H9 (cell line): ENCODE data around the gene TRMT112. TPM values are rescaled to one million over a fixed set of nuclear protein-coding genes. Genes with fewer than 3 reads are reported as not detected.

Experiments
- DNase-seq: peaks from one replicate; pipeline ENCODE4 v3.0.0-alpha.2; 2017
- H2AFZ ChIP-seq: one replicate; pipeline ENCODE4 v1.6.1; 2013; ENCODE audit warnings: mild to moderate bottlenecking, low read length, control low read depth, moderate library complexity
- H2AK5ac ChIP-seq: 2 replicates; pipeline ENCODE4 v1.6.1; 2013; ENCODE audit warnings: low read length, control low read depth, mixed read lengths; ENCODE audit not compliant: insufficient read length
- H2BK120ac ChIP-seq: one replicate; pipeline ENCODE4 v1.6.1; 2013; ENCODE audit warnings: low read depth, mild to moderate bottlenecking, low read length, control low read depth, inconsistent platforms; ENCODE audit not compliant: poor library complexity, severe bottlenecking
- H2BK12ac ChIP-seq: 2 replicates; pipeline ENCODE4 v1.6.1; 2013; ENCODE audit warnings: low read length, control low read depth, mixed read lengths, low read depth; ENCODE audit not compliant: insufficient read length
- H2BK15ac ChIP-seq: 2 replicates; pipeline ENCODE4 v1.6.1; 2013; ENCODE audit warnings: low read depth, low read length, control low read depth
- H2BK20ac ChIP-seq: one replicate; pipeline ENCODE4 v1.6.1; 2013; ENCODE audit warnings: low read depth, mild to moderate bottlenecking, low read length, control low read depth, inconsistent platforms; ENCODE audit not compliant: poor library complexity, severe bottlenecking
- H2BK5ac ChIP-seq: 2 replicates; pipeline ENCODE4 v1.6.1; 2013; ENCODE audit warnings: low read length, control low read depth, mixed read lengths; ENCODE audit not compliant: insufficient read length
- H3K14ac ChIP-seq: 2 replicates; pipeline ENCODE4 v1.6.1; 2013; ENCODE audit warnings: low read length, control low read depth; ENCODE audit not compliant: insufficient read depth
- H3K18ac ChIP-seq: 2 replicates; pipeline ENCODE4 v1.6.1; 2013; ENCODE audit warnings: low read depth, mild to moderate bottlenecking, mixed read lengths, low read length, control low read depth; ENCODE audit not compliant: insufficient read length
- H3K23ac ChIP-seq: 2 replicates; pipeline ENCODE4 v1.6.1; 2013; ENCODE audit warnings: low read length, control low read depth, mixed read lengths, low read depth; ENCODE audit not compliant: insufficient read length
- H3K23me2 ChIP-seq: 2 replicates; pipeline ENCODE4 v1.6.1; 2013; ENCODE audit warnings: low read depth, mild to moderate bottlenecking, mixed read lengths, low read length, control low read depth; ENCODE audit not compliant: insufficient read length, poor library complexity, severe bottlenecking
- H3K27ac ChIP-seq: 2 replicates; pipeline ENCODE4 v1.5.1; 2013; ENCODE audit warnings: low read length, control low read depth, mixed read lengths, low read depth; ENCODE audit not compliant: insufficient read length
- H3K27me3 ChIP-seq: 2 replicates; pipeline ENCODE4 v1.6.1; 2013; ENCODE audit warnings: low read length, control low read depth, inconsistent platforms; ENCODE audit not compliant: insufficient read depth
- H3K4ac ChIP-seq: 2 replicates; pipeline ENCODE4 v1.6.1; 2013; ENCODE audit warnings: low read depth, mild to moderate bottlenecking, control low read depth, inconsistent platforms, low read length, moderate library complexity
- H3K4me1 ChIP-seq: 2 replicates; pipeline ENCODE4 v1.6.1; 2013; ENCODE audit warnings: low read length, control low read depth, inconsistent platforms; ENCODE audit not compliant: insufficient read depth
- H3K4me2 ChIP-seq: 2 replicates; pipeline ENCODE4 v1.6.1; 2013; ENCODE audit warnings: low read length, control low read depth, mixed read lengths; ENCODE audit not compliant: insufficient read length, insufficient read depth
- H3K56ac ChIP-seq: 2 replicates; pipeline ENCODE4 v1.6.1; 2013; ENCODE audit warnings: low read depth, mild to moderate bottlenecking, mixed read lengths, low read length, control low read depth; ENCODE audit not compliant: insufficient read length
- H3K79me1 ChIP-seq: 2 replicates; pipeline ENCODE4 v1.6.1; 2013; ENCODE audit warnings: low read depth, mild to moderate bottlenecking, moderate library complexity, low read length, control low read depth, inconsistent platforms; ENCODE audit not compliant: insufficient read depth, poor library complexity, severe bottlenecking
- H3K79me2 ChIP-seq: 2 replicates; pipeline ENCODE4 v1.6.1; 2013; ENCODE audit warnings: low read length, control low read depth, inconsistent platforms; ENCODE audit not compliant: insufficient read depth
- H3K9ac ChIP-seq: 2 replicates; pipeline ENCODE4 v1.6.1; 2013; ENCODE audit warnings: low read length, control low read depth, mixed read lengths; ENCODE audit not compliant: insufficient read length; ENCODE audit errors: extremely low read depth
- H3K9me3 ChIP-seq: one replicate; pipeline ENCODE4 v1.6.1; 2013; ENCODE audit warnings: low read depth, low read length, inconsistent platforms; ENCODE audit not compliant: control insufficient read depth
- H3T11ph ChIP-seq: one replicate; pipeline ENCODE4 v1.6.1; 2013; ENCODE audit warnings: mild to moderate bottlenecking, low read length, control low read depth, inconsistent platforms
- H4K20me1 ChIP-seq: one replicate; pipeline ENCODE4 v1.6.1; 2013; ENCODE audit not compliant: control insufficient read depth, insufficient read length, insufficient read depth
- H4K5ac ChIP-seq: 2 replicates; pipeline ENCODE4 v1.6.1; 2013; ENCODE audit warnings: low read depth, mild to moderate bottlenecking, mixed read lengths, low read length, control low read depth; ENCODE audit not compliant: insufficient read length
- H4K8ac ChIP-seq: replicated peaks from 2 replicates; pipeline ENCODE4 v1.6.1; 2013; ENCODE audit warnings: low read length, control low read depth, mixed read lengths, low read depth; ENCODE audit not compliant: insufficient read length
- H4K91ac ChIP-seq: 2 replicates; pipeline ENCODE4 v1.6.1; 2013; ENCODE audit warnings: low read depth, mild to moderate bottlenecking, moderate library complexity, mixed read lengths, low read length, control low read depth; ENCODE audit not compliant: insufficient read length
- H3K27ac Mint-ChIP-seq, 3 experiments: 2 replicates in 2 of 3; 3 replicates in 1 of 3; pipeline ENCODE4 v1.8.0; 2020 to 2021; ENCODE audit warnings: mixed read lengths in 3 of 3, mild to moderate bottlenecking in 1 of 3, moderate library complexity in 1 of 3
- H3K27me3 Mint-ChIP-seq: 2 replicates; pipeline ENCODE4 v1.8.0; 2021; ENCODE audit warnings: low read depth, mild to moderate bottlenecking, moderate library complexity, mixed read lengths
- H3K36me3 Mint-ChIP-seq, 3 experiments: 2 replicates in 2 of 3; 3 replicates in 1 of 3; pipeline ENCODE4 v1.8.0; 2020 to 2021; ENCODE audit warnings: low read depth in 3 of 3, mixed read lengths in 3 of 3; ENCODE audit not compliant: insufficient read depth in 1 of 3
- H3K4me1 Mint-ChIP-seq, 2 experiments: 2 replicates each; pipeline ENCODE4 v1.8.0; 2020; ENCODE audit warnings: mixed read lengths in 2 of 2
- H3K4me3 Mint-ChIP-seq, 2 experiments: 2 replicates in 1 of 2; 3 replicates in 1 of 2; pipeline ENCODE4 v1.8.0; 2020 to 2021; ENCODE audit warnings: mild to moderate bottlenecking in 2 of 2, mixed read lengths in 2 of 2, moderate library complexity in 1 of 2
- H3K9me3 Mint-ChIP-seq, 2 experiments: 2 replicates in 1 of 2; 3 replicates in 1 of 2; pipeline ENCODE4 v1.8.0; 2020; ENCODE audit warnings: mild to moderate bottlenecking in 2 of 2, mixed read lengths in 2 of 2, moderate library complexity in 1 of 2
- CTCF ChIP-seq: fragments of 200-600 bp; sonication (generic); conservative IDR thresholded peaks from 3 replicates; pipeline ENCODE4 v1.8.0; 2021; ENCODE audit warnings: antibody characterized with exemption, mild to moderate bottlenecking
- WGBS: extraction: QIAGEN DNeasy Blood & Tissue Kit; methylation state at CpG from one replicate; pipeline ENCODE4 v1.1.7; 2013; ENCODE audit warnings: missing lambda C conversion rate, low lambda C conversion rate, mixed read lengths; ENCODE audit not compliant: insufficient read length; ENCODE audit errors: extremely low coverage; 5-methylcytosine and 5-hydroxymethylcytosine counted together
- total RNA-seq: library from RNA; stranded (reverse); gene quantifications from 2 replicates; pipeline ENCODE4 v1.2.1, GENCODE V29; 2021

TRMT112 gene
- total RNA-seq, 1 experiment from 2014 or later: 315 TPM

- no peaks in the 10 kb centered on the region for H3K23me2 ChIP-seq
- H3K4me1 ChIP-seq: peaks cover 2% of the 10 kb centered on the region; the same call in 1 of the 2 replicates
- H2BK15ac ChIP-seq: no peak overlapping the region
- H2BK20ac ChIP-seq: no peak overlapping the region
- no peak overlapping the region for H4K91ac ChIP-seq
- H3K4ac ChIP-seq: no peak overlapping the region
- no peak overlapping the region for H3K14ac ChIP-seq
- no peaks in the 10 kb centered on the region for H3K79me1 ChIP-seq
- H4K8ac ChIP-seq: no peak overlapping the region
- H2BK120ac ChIP-seq: no peak overlapping the region
- H3K36me3 Mint-ChIP-seq: no peaks in the 10 kb centered on the region
- H2AFZ ChIP-seq: no peak overlapping the region
- no peak for TF ChIP-seq CTCF
- no peak overlapping the region for H4K5ac ChIP-seq
- H2BK12ac ChIP-seq: no peak overlapping the region
- no peak overlapping the region for H3K23ac ChIP-seq
- H3K79me2 ChIP-seq: no peaks in the 10 kb centered on the region
- WGBS: no CpG with 5 or more reads among the region's 11 CpGs
- no peaks in the 10 kb centered on the region for H4K20me1 ChIP-seq
- no peaks in the 10 kb centered on the region for H3K9me3 Mint-ChIP-seq
- peak overlapping the region in 1 of 2 experiments; percentile 60; a peak in 1 of 5 replicates for H3K4me3 Mint-ChIP-seq
- H3T11ph ChIP-seq: no peak overlapping the region
- H2AK5ac ChIP-seq: no peak overlapping the region
- H3K18ac ChIP-seq: no peak overlapping the region
- no peak overlapping the region for H3K27ac ChIP-seq
- no peak overlapping the region for H2BK5ac ChIP-seq
- DNase-seq: no peak
- H3K27ac Mint-ChIP-seq: peak overlapping the region in 2 of 3 experiments; percentile 61; a peak in 1 of 7 replicates
- H3K9me3 ChIP-seq: no peaks in the 10 kb centered on the region
- H3K27me3 ChIP-seq: no peaks in the 10 kb centered on the region
- H3K4me2 ChIP-seq: no peak overlapping the region
- no peak overlapping the region for H3K56ac ChIP-seq
- no peak overlapping the region for H3K9ac ChIP-seq
- peaks cover 12 to 15% of the 10 kb centered on the region in 2 experiments for H3K4me1 Mint-ChIP-seq
- H3K27me3 Mint-ChIP-seq: peaks cover 5% of the 10 kb centered on the region
Observed at GRCh38 chr11:64330888-64331287, 13.5 kb upstream of the TRMT112 start.
